Smooth muscle cell (in vitro differentiated cells): ENCODE results near the gene KLHL15. TPM values are rescaled to one million over a fixed set of nuclear protein-coding genes. Genes with fewer than 3 reads are reported as not detected.

ENCODE experiments used
- DNase-seq: peaks from one replicate; lab custom pipeline; 2025; ENCODE audit not compliant: unreplicated experiment; lab: John Stamatoyannopoulos, UW
- H2AFZ ChIP-seq: fragments of 200-600 bp; sonication (generic); 2 replicates; pipeline ENCODE4 v1.6.0; 2016; ENCODE audit warnings: antibody characterized with exemption, low read depth, mild to moderate bottlenecking
- H3F3A ChIP-seq: fragments of 200-600 bp; sonication (generic); 2 replicates; pipeline ENCODE4 v1.6.0; 2017; ENCODE audit warnings: antibody characterized with exemption, low read depth
- H3K27ac ChIP-seq: fragments of 200-600 bp; sonication (generic); 2 replicates; pipeline ENCODE4 v1.5.1; 2016; ENCODE audit warnings: low read depth, mild to moderate bottlenecking
- H3K27me3 ChIP-seq: fragments of 200-600 bp; sonication (generic); 2 replicates; pipeline ENCODE4 v1.6.1; 2016; ENCODE audit warnings: low read depth, mild to moderate bottlenecking
- H3K36me3 ChIP-seq: fragments of 200-600 bp; sonication (generic); 2 replicates; pipeline ENCODE4 v1.5.1; 2016; ENCODE audit warnings: low read depth
- H3K4me1 ChIP-seq: fragments of 200-600 bp; sonication (generic); 2 replicates; pipeline ENCODE4 v1.5.1; 2016; ENCODE audit warnings: low read depth
- H3K4me2 ChIP-seq: fragments of 200-600 bp; sonication (generic); 2 replicates; pipeline ENCODE4 v1.6.0; 2016; ENCODE audit warnings: mild to moderate bottlenecking
- H3K4me3 ChIP-seq: fragments of 200-600 bp; sonication (generic); 2 replicates; pipeline ENCODE4 v1.5.1; 2016; ENCODE audit warnings: mild to moderate bottlenecking
- H3K79me2 ChIP-seq: fragments of 200-600 bp; sonication (generic); 2 replicates; pipeline ENCODE4 v1.6.0; 2016; ENCODE audit warnings: low read depth, mild to moderate bottlenecking
- H3K9ac ChIP-seq: fragments of 200-600 bp; sonication (generic); 2 replicates; pipeline ENCODE4 v1.6.0; 2016; ENCODE audit warnings: low read depth
- H3K9me3 ChIP-seq: fragments of 200-600 bp; sonication (generic); replicated peaks from 2 replicates; pipeline ENCODE4 v1.5.1; 2016; ENCODE audit warnings: low read depth
- H4K20me1 ChIP-seq: fragments of 200-600 bp; sonication (generic); 2 replicates; pipeline ENCODE4 v1.6.0; 2016; ENCODE audit warnings: low read depth
- WGBS: methylation state at CpG from one replicate; pipeline ENCODE4 v1.1.7; 2016; ENCODE audit warnings: low lambda C conversion rate; 5-methylcytosine and 5-hydroxymethylcytosine counted together
- polyA plus RNA-seq: library from polyadenylated mRNA; unstranded; fragments of >200 nt; fragmentation: Nextera tagmentation; extraction: Ambion mirVana; gene quantifications from 2 replicates; pipeline ENCODE4 v1.2.1, GENCODE V29; 2016
- total RNA-seq: library from RNA; depleted of rRNA; stranded (reverse); fragments of >200 nt; gene quantifications from 2 replicates; pipeline ENCODE4 v1.2.3, GENCODE V29; 2014
- TF ChIP-seq, protein P1 (sequence below): fragments of 200-600 bp; sonication (generic); IDR thresholded peaks from 2 replicates; pipeline ENCODE4 v1.5.1; 2017; ENCODE audit warnings: borderline replicate concordance, mild to moderate bottlenecking, antibody characterized with exemption; ENCODE audit not compliant: insufficient read depth, poor library complexity, severe bottlenecking

Gene KLHL15
- total and polyA plus RNA-seq, 2 experiments from 2014 or later = 16.8 to 53.3 TPM

DNA sequence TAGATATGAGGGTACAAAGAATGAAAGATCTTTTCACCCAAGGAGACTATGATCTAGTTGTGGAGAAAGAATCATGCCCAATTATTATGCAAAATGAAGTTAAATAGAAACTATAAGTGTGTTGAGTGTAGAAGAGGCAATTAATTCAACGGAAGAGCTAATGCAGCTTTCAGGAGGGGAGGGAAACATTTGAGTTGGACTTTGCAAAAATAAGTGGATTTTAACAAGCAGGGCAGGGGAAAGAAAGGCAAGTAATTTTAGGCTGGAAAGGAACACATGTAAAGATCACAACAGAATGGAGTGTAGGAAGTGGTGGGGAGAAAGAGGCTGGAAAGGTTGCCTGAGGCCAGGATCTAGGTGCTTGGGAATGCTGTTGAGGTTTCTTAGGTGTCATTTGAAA is 44.1 kb downstream of the KLHL15 start:
- no peak for DNase-seq
- Histone ChIP-seq H3K36me3 (peaks cover 14% of the 10 kb centered on the region), H3K9ac (no peak overlapping the region), H3K27me3 (no peaks in the 10 kb centered on the region), H3K4me2 (no peak overlapping the region), H3K4me3 (no peak overlapping the region), H4K20me1 (peaks cover 38% of the 10 kb centered on the region), H3K9me3 (no peaks in the 10 kb centered on the region), H3F3A (no peaks in the 10 kb centered on the region), H2AFZ (no peak overlapping the region), H3K4me1 (peaks cover 20% of the 10 kb centered on the region), H3K27ac (no peak overlapping the region), H3K79me2 (peaks cover 28% of the 10 kb centered on the region)
- WGBS = 90% methylated on average over 1 of the region's 1 CpG
- TF ChIP-seq, protein P1, sequence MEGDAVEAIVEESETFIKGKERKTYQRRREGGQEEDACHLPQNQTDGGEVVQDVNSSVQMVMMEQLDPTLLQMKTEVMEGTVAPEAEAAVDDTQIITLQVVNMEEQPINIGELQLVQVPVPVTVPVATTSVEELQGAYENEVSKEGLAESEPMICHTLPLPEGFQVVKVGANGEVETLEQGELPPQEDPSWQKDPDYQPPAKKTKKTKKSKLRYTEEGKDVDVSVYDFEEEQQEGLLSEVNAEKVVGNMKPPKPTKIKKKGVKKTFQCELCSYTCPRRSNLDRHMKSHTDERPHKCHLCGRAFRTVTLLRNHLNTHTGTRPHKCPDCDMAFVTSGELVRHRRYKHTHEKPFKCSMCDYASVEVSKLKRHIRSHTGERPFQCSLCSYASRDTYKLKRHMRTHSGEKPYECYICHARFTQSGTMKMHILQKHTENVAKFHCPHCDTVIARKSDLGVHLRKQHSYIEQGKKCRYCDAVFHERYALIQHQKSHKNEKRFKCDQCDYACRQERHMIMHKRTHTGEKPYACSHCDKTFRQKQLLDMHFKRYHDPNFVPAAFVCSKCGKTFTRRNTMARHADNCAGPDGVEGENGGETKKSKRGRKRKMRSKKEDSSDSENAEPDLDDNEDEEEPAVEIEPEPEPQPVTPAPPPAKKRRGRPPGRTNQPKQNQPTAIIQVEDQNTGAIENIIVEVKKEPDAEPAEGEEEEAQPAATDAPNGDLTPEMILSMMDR = no peak

DNA sequence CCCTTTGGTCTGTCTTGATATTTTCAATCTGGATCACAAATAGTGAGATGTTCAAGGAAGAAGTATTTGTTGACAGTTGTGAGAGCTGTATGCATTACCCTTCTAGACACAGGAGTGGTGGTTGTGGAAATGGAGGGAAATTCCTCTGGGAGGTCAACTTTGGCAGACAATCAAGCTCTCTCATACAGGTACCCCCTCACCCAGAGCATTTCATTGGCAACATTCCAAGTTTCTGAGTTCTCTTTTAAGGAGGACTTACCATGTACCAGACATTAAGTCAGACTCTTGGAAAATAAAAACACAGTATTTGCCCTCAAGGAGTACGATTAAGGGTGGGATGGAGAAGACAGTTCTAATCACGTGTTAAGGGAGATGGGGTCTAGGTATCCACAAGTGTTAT is 45.3 kb downstream of the KLHL15 start:
- Histone ChIP-seq H3K27ac (no peak overlapping the region), H3K79me2 (peaks cover 19% of the 10 kb centered on the region), H3K4me2 (no peak overlapping the region), H2AFZ (no peak overlapping the region), H3K4me1 (peaks cover 20% of the 10 kb centered on the region), H4K20me1 (peaks cover 26% of the 10 kb centered on the region), H3K27me3 (no peaks in the 10 kb centered on the region), H3K9ac (no peak overlapping the region), H3F3A (no peaks in the 10 kb centered on the region), H3K4me3 (no peak overlapping the region), H3K9me3 (no peaks in the 10 kb centered on the region), H3K36me3 (peaks cover 8% of the 10 kb centered on the region)
- DNase-seq = no peak
- WGBS = 96% methylated on average over 2 of the region's 2 CpGs
- TF ChIP-seq, protein P1 = no peak

DNA sequence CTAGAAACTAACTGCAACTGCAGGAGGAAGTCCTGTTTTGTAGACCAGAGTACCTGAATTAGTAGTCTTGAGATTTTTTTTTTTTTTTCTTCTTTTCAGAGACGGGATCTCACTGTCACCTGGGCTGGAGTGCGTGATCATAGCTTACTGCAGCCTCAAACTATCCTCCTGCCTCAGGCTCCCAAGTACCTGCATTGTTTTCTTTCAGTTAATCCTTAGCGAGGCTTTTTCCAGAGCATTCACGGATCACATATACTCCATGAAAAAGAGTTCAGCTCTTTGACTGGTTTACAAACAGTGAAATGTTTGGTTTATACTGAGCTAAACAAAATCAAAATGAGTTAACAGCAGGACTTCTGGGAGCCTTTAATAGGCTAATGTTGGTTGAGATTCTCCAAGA is 45.8 kb downstream of the KLHL15 start:
- H3K4me2 ChIP-seq = no peak overlapping the region
- 63% methylated on average over 4 of the region's 4 CpGs for WGBS
- H3K27ac ChIP-seq = no peak overlapping the region
- no peak overlapping the region for H3K4me3 ChIP-seq
- DNase-seq = no peak
- H3K79me2 ChIP-seq = peaks cover 15% of the 10 kb centered on the region
- H3K9me3 ChIP-seq = no peaks in the 10 kb centered on the region
- peaks cover 3% of the 10 kb centered on the region for H3K36me3 ChIP-seq
- peaks cover 20% of the 10 kb centered on the region for H3K4me1 ChIP-seq
- H3K9ac ChIP-seq = no peak overlapping the region
- H3K27me3 ChIP-seq = no peaks in the 10 kb centered on the region
- TF ChIP-seq, protein P1 = no peak
- no peak overlapping the region for H2AFZ ChIP-seq
- no peaks in the 10 kb centered on the region for H3F3A ChIP-seq
- H4K20me1 ChIP-seq = peaks cover 22% of the 10 kb centered on the region

DNA sequence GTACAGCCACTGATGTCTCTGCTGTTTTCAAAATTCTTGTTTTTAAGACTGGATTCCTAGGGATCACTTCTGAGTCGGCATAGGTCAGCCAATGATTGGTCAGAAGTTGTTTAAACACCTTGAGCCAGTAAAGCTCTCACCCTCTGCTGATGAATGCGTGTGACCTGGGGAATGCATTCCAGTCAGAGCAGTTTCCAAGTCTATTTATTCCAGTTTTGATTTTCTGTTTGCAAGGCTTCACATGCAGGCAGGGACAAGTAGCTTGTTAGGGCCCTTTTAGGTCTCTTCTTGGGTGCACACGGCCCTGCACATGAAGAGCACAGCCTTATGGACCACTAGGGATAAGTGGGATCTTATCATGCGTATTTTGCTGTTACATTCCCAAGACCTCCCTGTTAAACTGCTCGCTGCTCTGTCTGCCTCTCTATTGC is 47.0 kb downstream of the KLHL15 start:
- Histone ChIP-seq H3K4me2 (no peak overlapping the region), H3F3A (no peaks in the 10 kb centered on the region), H3K27me3 (no peaks in the 10 kb centered on the region), H3K36me3 (no peaks in the 10 kb centered on the region), H2AFZ (no peak overlapping the region), H3K4me1 (peaks cover 20% of the 10 kb centered on the region), H4K20me1 (peaks cover 12% of the 10 kb centered on the region), H3K9ac (no peak overlapping the region), H3K79me2 (peaks cover 6% of the 10 kb centered on the region), H3K4me3 (no peak overlapping the region), H3K9me3 (no peaks in the 10 kb centered on the region), H3K27ac (peak overlapping the region; percentile 0)
- TF ChIP-seq, protein P1 = no peak
- DNase-seq = no peak
- WGBS = 43% methylated on average over 5 of the region's 5 CpGs
